Kidney (tissue), 14 donors: ENCODE results near the gene TLN1. TPM values are rescaled to one million over a fixed set of nuclear protein-coding genes. Genes with fewer than 3 reads are reported as not detected.

Experiments used
- DNase-seq, 5 donors: peaks; one replicate each; pipeline ENCODE4 v3.0.0-alpha.2; 2013 to 2020
- FAIRE-seq: peaks from 2 replicates; lab custom pipeline; 2012; peaks lifted over from hg19 to GRCh38; lab: Jason Lieb, UNC
- H3K27ac ChIP-seq, 2 donors: one replicate each; pipeline ENCODE4 v1.7.0; 2013; ENCODE audit warnings: low read depth in 2 of 2, low read length in 2 of 2, inconsistent platforms in 1 of 2
- H3K27me3 ChIP-seq: one replicate; pipeline ENCODE4 v1.7.1; 2013; ENCODE audit warnings: low read length, inconsistent platforms; ENCODE audit not compliant: control insufficient read depth, insufficient read depth
- H3K36me3 ChIP-seq, 3 donors: one replicate each; pipeline versions ENCODE4 v1.7.0 to v1.7.1; 2013; ENCODE audit warnings: low read length in 3 of 3, control low read depth in 1 of 3, inconsistent platforms in 1 of 3; ENCODE audit not compliant: insufficient read depth in 3 of 3, control insufficient read depth in 2 of 3
- H3K4me1 ChIP-seq, 3 donors: one replicate each; pipeline versions ENCODE4 v1.7.0 to v1.7.1; 2013; ENCODE audit warnings: low read length in 3 of 3, inconsistent platforms in 1 of 3, low read depth in 1 of 3; ENCODE audit not compliant: control insufficient read depth in 2 of 3, insufficient read depth in 2 of 3
- H3K4me3 ChIP-seq, 3 donors: one replicate each; pipeline versions ENCODE4 v1.7.0 to v1.8.1; 2013; ENCODE audit warnings: low read length in 3 of 3, control low read depth in 1 of 3, inconsistent platforms in 1 of 3
- H3K9ac ChIP-seq, 3 donors: one replicate each; pipeline versions ENCODE4 v1.7.0 to v1.7.1; 2013; ENCODE audit warnings: low read length in 3 of 3, control low read depth in 1 of 3, inconsistent platforms in 1 of 3
- H3K9me3 ChIP-seq, 3 donors: one replicate each; pipeline versions ENCODE4 v1.7.0 to v1.7.1; 2013; ENCODE audit warnings: low read length in 3 of 3, control low read depth in 1 of 3, inconsistent platforms in 1 of 3; ENCODE audit not compliant: control insufficient read depth in 2 of 3, insufficient read depth in 1 of 3
- intact Hi-C: fragments of 100-400 bp; cut with DNase I; formaldehyde crosslinking; loops from one replicate; pipeline ENCODE4 v1.11.1; 2022
- polyA plus RNA-seq: library from polyadenylated mRNA; stranded (reverse); fragments of 350-450 nt; fragmentation: Illumina TruSeq; extraction: RNeasy Lipid Tissue Mini Kit (QIAGEN cat#74804); gene quantifications from one replicate; pipeline ENCODE4 v1.2.3, GENCODE V29; 2014; ENCODE audit warnings: low read depth, low replicate concordance; ENCODE audit not compliant: insufficient read depth
- total RNA-seq: library from RNA; stranded (reverse); fragmentation: NEBNext Ultra II Directional; extraction: Animal tissue kit (Norgen Biotek cat#: 25700); gene quantifications from one replicate; pipeline ENCODE4 v1.2.1, GENCODE V29; 2021
- TF ChIP-seq, protein P1 (sequence below): IDR thresholded peaks from 3 replicates; pipeline ENCODE4 v1.5.1; 2012; ENCODE audit warnings: mild to moderate bottlenecking, moderate library complexity, borderline replicate concordance; ENCODE audit not compliant: insufficient read depth; ENCODE audit errors: extremely low read depth
- donor health status: control.
- donor health status: control.
- donor health status: control.
- donor health status: control.
- donor health status: control.
- donor health status: DM: yes; HTN: yes; CAD: no.
- donor health status: Normal renal cell carcinoma (clear cell type).

TLN1 gene
- total and polyA plus RNA-seq, 2 donors from 2014 or later = 71.7 to 376 TPM

DNA sequence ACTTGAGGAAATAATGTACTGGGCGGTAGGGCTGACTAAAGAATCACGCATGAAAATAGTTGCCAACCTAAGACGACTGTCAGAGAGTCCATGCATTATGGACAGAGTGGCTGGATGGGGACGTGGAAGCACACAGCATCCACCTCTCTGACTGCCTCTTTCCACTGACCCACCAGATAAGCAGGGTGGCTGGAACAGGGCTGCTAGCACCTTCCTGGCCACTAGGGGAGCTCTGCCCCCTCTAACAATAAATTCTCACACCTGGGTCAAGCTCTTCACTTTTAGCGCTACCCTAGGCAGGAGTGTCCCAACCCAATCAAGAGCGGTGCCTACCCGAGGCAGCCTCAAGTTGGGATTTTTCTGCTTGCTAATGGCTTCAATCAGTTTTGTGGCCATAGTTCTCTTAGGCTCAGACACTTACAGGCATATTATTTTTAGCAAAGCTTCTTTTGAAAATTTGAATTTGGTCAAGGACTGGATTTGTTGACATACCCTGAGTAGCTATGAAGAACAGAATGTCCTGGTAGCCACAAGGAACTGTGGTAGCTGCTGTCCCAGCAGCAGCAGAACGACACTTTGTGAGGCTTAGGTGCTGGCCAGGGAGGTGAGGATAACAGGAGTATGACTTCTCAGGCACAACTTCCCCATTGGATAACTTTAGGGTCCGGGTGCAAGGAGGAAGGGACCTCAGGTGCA lies 35.3 kb downstream of the TLN1 start:
- Histone ChIP-seq H3K9ac (no peak overlapping the region), H3K27me3 (no peaks in the 10 kb centered on the region), H3K9me3 (no peaks in the 10 kb centered on the region), H3K36me3 (peaks cover 18 to 45% (median 40%) of the 10 kb centered on the region in 3 donors), H3K4me3 (no peak overlapping the region), H3K27ac (no peak overlapping the region), H3K4me1 (peaks cover 0 to 2% (median 0%) of the 10 kb centered on the region in 3 donors)
- TF ChIP-seq, protein P1, sequence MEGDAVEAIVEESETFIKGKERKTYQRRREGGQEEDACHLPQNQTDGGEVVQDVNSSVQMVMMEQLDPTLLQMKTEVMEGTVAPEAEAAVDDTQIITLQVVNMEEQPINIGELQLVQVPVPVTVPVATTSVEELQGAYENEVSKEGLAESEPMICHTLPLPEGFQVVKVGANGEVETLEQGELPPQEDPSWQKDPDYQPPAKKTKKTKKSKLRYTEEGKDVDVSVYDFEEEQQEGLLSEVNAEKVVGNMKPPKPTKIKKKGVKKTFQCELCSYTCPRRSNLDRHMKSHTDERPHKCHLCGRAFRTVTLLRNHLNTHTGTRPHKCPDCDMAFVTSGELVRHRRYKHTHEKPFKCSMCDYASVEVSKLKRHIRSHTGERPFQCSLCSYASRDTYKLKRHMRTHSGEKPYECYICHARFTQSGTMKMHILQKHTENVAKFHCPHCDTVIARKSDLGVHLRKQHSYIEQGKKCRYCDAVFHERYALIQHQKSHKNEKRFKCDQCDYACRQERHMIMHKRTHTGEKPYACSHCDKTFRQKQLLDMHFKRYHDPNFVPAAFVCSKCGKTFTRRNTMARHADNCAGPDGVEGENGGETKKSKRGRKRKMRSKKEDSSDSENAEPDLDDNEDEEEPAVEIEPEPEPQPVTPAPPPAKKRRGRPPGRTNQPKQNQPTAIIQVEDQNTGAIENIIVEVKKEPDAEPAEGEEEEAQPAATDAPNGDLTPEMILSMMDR = peak; percentile 81
- intact Hi-C loops = no loop called here
- DNase-seq (peak in 4 of 5 donors; percentile 47 to 59 (median 54)), FAIRE-seq (no peak)

DNA sequence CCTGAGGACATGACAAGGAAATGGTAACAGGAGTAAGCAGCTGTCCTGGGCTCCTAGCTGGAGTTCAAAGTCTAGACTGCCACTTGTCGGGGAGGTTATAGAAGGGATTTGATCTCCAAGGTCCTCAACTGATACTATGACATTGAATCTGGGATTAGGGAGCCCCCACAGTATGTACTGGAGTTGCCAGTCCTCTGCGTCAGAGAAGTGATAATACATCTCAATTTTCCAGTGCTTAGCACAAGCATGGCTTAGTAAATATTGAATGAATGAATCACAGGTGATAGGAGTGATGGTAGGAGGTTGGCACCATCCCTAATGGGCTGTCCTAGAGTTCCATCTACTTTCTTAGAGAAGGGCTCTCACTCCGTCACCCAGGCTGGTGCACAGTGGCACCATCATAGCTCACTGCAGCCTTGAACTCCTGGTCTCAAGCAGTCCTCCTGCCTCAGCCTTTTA lies 36.0 kb downstream of the TLN1 start:
- peaks cover 13 to 39% (median 37%) of the 10 kb centered on the region in 3 donors for H3K36me3 ChIP-seq

GRCh38 chr9:35691757-35692301 lies 40.2 kb downstream of the TLN1 start:
- Histone ChIP-seq H3K9ac (no peak overlapping the region), H3K27me3 (no peaks in the 10 kb centered on the region), H3K27ac (no peak overlapping the region), H3K4me3 (peak overlapping the region in 1 of 3 donors; percentile 74), H3K9me3 (no peaks in the 10 kb centered on the region), H3K36me3 (peaks cover 0 to 2% (median under 1%) of the 10 kb centered on the region in 3 donors), H3K4me1 (peaks cover 0 to 6% (median 0%) of the 10 kb centered on the region in 3 donors)
- FAIRE-seq (no peak), DNase-seq (peak in 1 of 5 donors; percentile 63)
- intact Hi-C loops = no loop called here
- TF ChIP-seq, protein P1 = no peak

More for the DNA sequence above, 36.0 kb downstream of the TLN1 start:
- no peak for DNase-seq
- H3K9me3 ChIP-seq = no peaks in the 10 kb centered on the region
- peaks cover 0 to 2% (median 0%) of the 10 kb centered on the region in 3 donors for H3K4me1 ChIP-seq
- H3K27ac ChIP-seq = no peak overlapping the region
- no peaks in the 10 kb centered on the region for H3K27me3 ChIP-seq
- no peak overlapping the region for H3K9ac ChIP-seq
- no peak overlapping the region for H3K4me3 ChIP-seq
- FAIRE-seq = no peak
- TF ChIP-seq, protein P1 = no peak
- intact Hi-C loops = no loop called here
